GM12878 (cell line): ENCODE results near the gene HS3ST1. TPM values are rescaled to one million over a fixed set of nuclear protein-coding genes. Genes with fewer than 3 reads are reported as not detected.

Source experiments
- ATAC-seq: fragments of 200-7000 bp; cut with Tn5 transposase; 3 replicates; pipeline ENCODE4 v1.9.1; 2020; ENCODE audit warnings: mild to moderate bottlenecking, moderate library complexity
- BruUV-seq: library from RNA; stranded (reverse); fragments of 400-500 nt; replicated peaks from 2 replicates; lab custom pipeline; 2021; lab: Mats Ljungman, UMichigan
- CTCF ChIA-PET: fragments of 300-600 bp; sonication (Branson Sonifier 250); formaldehyde crosslinking; extraction: SDS; loops from one replicate; lab custom pipeline; 2021; ENCODE audit warnings: inconsistent platforms; lab: Yijun Ruan, JAX
- POLR2A ChIA-PET: fragments of 350-600 bp; formaldehyde crosslinking; extraction: SDS; loops from one replicate; lab custom pipeline; 2021; ENCODE audit warnings: inconsistent platforms; lab: Charles Lee
- RAD21 ChIA-PET: fragments of 300-600 bp; sonication (Branson Sonifier 250); formaldehyde crosslinking; loops from one replicate; lab custom pipeline; 2023; ENCODE audit warnings: antibody characterized with exemption; ENCODE audit not compliant: unreplicated experiment; lab: Charles Lee
- SMC1A ChIA-PET: fragments of 300-600 bp; sonication (Branson Sonifier 250); formaldehyde crosslinking; loops from one replicate; lab custom pipeline; 2023; ENCODE audit not compliant: unreplicated experiment, uncharacterized antibody; lab: Charles Lee
- DNase-seq: peaks from one replicate; pipeline ENCODE4 v3.0.0-alpha.2; 2011; ENCODE audit warnings: low read depth, low spot score
- FAIRE-seq: peaks from 3 replicates; lab custom pipeline; 2011; peaks lifted over from hg19 to GRCh38; lab: Jason Lieb, UNC
- H2AFZ ChIP-seq: 2 replicates; pipeline ENCODE4 v1.6.0; 2011; ENCODE audit warnings: low read depth, low read length, control low read depth; ENCODE audit not compliant: control insufficient read depth
- H3K27ac ChIP-seq: 2 replicates; pipeline ENCODE4 v1.5.1; 2011; ENCODE audit warnings: control low read depth; ENCODE audit not compliant: control insufficient read depth, insufficient read depth
- H3K27me3 ChIP-seq, 2 experiments: replicated peaks in 1 of 2; 2 replicates each; pipeline versions ENCODE4 v1.6.0 to v1.6.1; 2011; ENCODE audit warnings: low read length in 1 of 2; ENCODE audit not compliant: control insufficient read depth in 2 of 2, insufficient read depth in 2 of 2
- H3K36me3 ChIP-seq, 2 experiments: 2 replicates each; pipeline ENCODE4 v1.5.1; 2011; ENCODE audit warnings: low read length in 1 of 2; ENCODE audit not compliant: control insufficient read depth in 2 of 2, insufficient read depth in 2 of 2
- H3K4me1 ChIP-seq: 2 replicates; pipeline ENCODE4 v1.6.1; 2011; ENCODE audit warnings: mild to moderate bottlenecking, low read length, moderate library complexity, mixed read lengths; ENCODE audit not compliant: control insufficient read depth, insufficient read depth
- H3K4me2 ChIP-seq: 2 replicates; pipeline ENCODE4 v1.6.0; 2011; ENCODE audit warnings: control low read depth; ENCODE audit not compliant: control insufficient read depth, insufficient read depth
- H3K4me3 ChIP-seq: fragments of 200-600 bp; sonication (generic); 2 replicates; pipeline ENCODE4 v1.5.1; 2016
- H3K79me2 ChIP-seq: 2 replicates; pipeline ENCODE4 v1.6.0; 2011; ENCODE audit warnings: low read length; ENCODE audit not compliant: control insufficient read depth, insufficient read depth
- H3K9ac ChIP-seq: 2 replicates; pipeline ENCODE4 v1.8.0; 2011; ENCODE audit warnings: low read length, control low read depth, mixed read lengths; ENCODE audit not compliant: control insufficient read depth, insufficient read depth
- H3K9me3 ChIP-seq: replicated peaks from 3 replicates; pipeline ENCODE4 v1.5.1; 2011; ENCODE audit warnings: mild to moderate bottlenecking, low read length; ENCODE audit not compliant: control insufficient read depth, insufficient read depth
- H4K20me1 ChIP-seq: 2 replicates; pipeline ENCODE4 v1.6.0; 2011; ENCODE audit not compliant: control insufficient read depth, insufficient read depth
- CREB1 ChIP-seq: IDR thresholded peaks from 2 replicates; pipeline ENCODE4 v1.6.1; 2012; ENCODE audit warnings: low read depth, mild to moderate bottlenecking, inconsistent platforms
- GATAD2B ChIP-seq: fragments of 450-650 bp; conservative IDR thresholded peaks from 2 replicates; pipeline ENCODE4 v1.6.1; 2017; ENCODE audit warnings: low read depth, mild to moderate bottlenecking, moderate library complexity
- JUNB ChIP-seq: IDR thresholded peaks from 2 replicates; pipeline ENCODE4 v1.6.1; 2016; ENCODE audit warnings: antibody characterized with exemption, mild to moderate bottlenecking
- MEF2A ChIP-seq: IDR thresholded peaks from 2 replicates; pipeline ENCODE4 v1.6.1; 2011; ENCODE audit warnings: low read depth, mild to moderate bottlenecking, low read length, moderate library complexity; ENCODE audit not compliant: insufficient read depth
- NFIC ChIP-seq: IDR thresholded peaks from 2 replicates; pipeline ENCODE4 v1.6.1; 2012; ENCODE audit warnings: low read depth, mild to moderate bottlenecking, inconsistent platforms, low read length, moderate library complexity
- RFX5 ChIP-seq: IDR thresholded peaks from 2 replicates; pipeline ENCODE4 v1.6.1; 2011; ENCODE audit warnings: low read depth, low read length, improper control_type of control experiment
- SPI1 ChIP-seq: IDR thresholded peaks from 2 replicates; pipeline ENCODE4 v1.6.1; 2011; ENCODE audit warnings: low read depth, mild to moderate bottlenecking, low read length, moderate library complexity, borderline replicate concordance; ENCODE audit not compliant: insufficient read depth
- ZBED1 ChIP-seq: IDR thresholded peaks from 2 replicates; pipeline ENCODE4 v1.6.1; 2016; ENCODE audit warnings: borderline replicate concordance
- WGBS: methylation state at CpG from one replicate; pipeline ENCODE4 v1.1.6; 2016; ENCODE audit warnings: low lambda C conversion rate; ENCODE audit not compliant: insufficient replicate concordance, insufficient coverage; ENCODE audit errors: missing lambda C conversion rate; 5-methylcytosine and 5-hydroxymethylcytosine counted together
- in situ Hi-C: fragments of 300-500 bp; cut with MboI; formaldehyde crosslinking; loops from 9 replicates; pipeline ENCODE4 v1.14.3; 2018; ENCODE audit warnings: mixed read lengths
- intact Hi-C: fragments of 100-400 bp; cut with micrococcal nuclease; formaldehyde crosslinking; loops from one replicate; pipeline ENCODE4 v1.14.2; 2022; ENCODE audit not compliant: unreplicated experiment
- polyA plus RNA-seq, 11 experiments: library from polyadenylated mRNA; depleted of rRNA in 4 of 11; unstranded in 6 of 11; stranded (reverse) in 5 of 11; fragments of >200 nt; fragmentation: Nextera tagmentation in 4 of 11; fragmentation: Illumina TruSeq in 1 of 11; extraction: Ambion mirVana in 4 of 11; extraction: Trizol in 1 of 11; gene quantifications; 1 replicate in 1 of 11; 2 replicates in 10 of 11; pipeline versions ENCODE4 v1.2.1 to v1.2.3, GENCODE V29; 2011 to 2016; ENCODE audit warnings: inconsistent platforms in 2 of 11, missing spikeins in 2 of 11, low read depth in 1 of 11
- total RNA-seq, 4 experiments: library from RNA; depleted of rRNA in 3 of 4; stranded (reverse); fragments of >200 nt in 3 of 4; fragmentation: Illumina TruSeq in 1 of 4; extraction: Trizol in 1 of 4; gene quantifications; 2 replicates each; pipeline versions ENCODE4 v1.2.1 to v1.2.3, GENCODE V29; 2013 to 2021

HS3ST1 gene
- total and polyA plus RNA-seq, 10 of the 15 experiments (the other 5 are each of a cell fraction or from before 2014, with no cell fraction given), result 0.03 to 0.65 (median 0.13) TPM

- ChIA-PET RAD21 (interaction anchor here (0.6 kb wide), 1 partner anchor 8 kb away, joined by 7 read pairs; no protein-coding TSS in a partner anchor), POLR2A (interaction anchor here (0.5 to 0.6 kb wide), 2 partner anchors 142 to 179 kb away, joined by 3 to 4 read pairs; no protein-coding TSS in a partner anchor), CTCF (interaction anchor here (0.6 to 2.0 kb wide), 3 partner anchors 9 to 172 kb away, joined by 3 to 7 read pairs (median 3); no protein-coding TSS in a partner anchor), SMC1A (interaction anchor here (1.1 kb wide), 1 partner anchor 792 kb away, joined by 3 read pairs; no protein-coding TSS in a partner anchor)
- FAIRE-seq (peak; percentile 71), ATAC-seq (peak; percentile 69), DNase-seq (no peak)
- Histone ChIP-seq H4K20me1 (no peaks in the 10 kb centered on the region), H3K4me3 (no peak overlapping the region), H3K9me3 (no peaks in the 10 kb centered on the region), H2AFZ (peak overlapping the region; percentile 14; the same call in 1 of the 2 replicates), H3K36me3 (no peaks in the 10 kb centered on the region), H3K4me1 (peaks cover 22% of the 10 kb centered on the region), H3K79me2 (no peaks in the 10 kb centered on the region), H3K4me2 (peak overlapping the region; percentile 76), H3K27me3 (no peaks in the 10 kb centered on the region; a peak in 1 of 4 replicates), H3K27ac (peak overlapping the region; percentile 62), H3K9ac (peak overlapping the region; percentile 9; the same call in 1 of the 2 replicates)
- no TSS peak for BruUV-seq
- in situ Hi-C loops, result no loop called here
- TF ChIP-seq SPI1, result no peak
- 0 out of 2 replicates have a peak, but pooled peaks have one; percentile 23 for TF ChIP-seq CREB1
- TF ChIP-seq GATAD2B, result no peak
- TF ChIP-seq ZBED1, result no peak
- TF ChIP-seq RFX5, result 0 out of 2 replicates have a peak, but pooled peaks have one; percentile 10
- peak; percentile 64; the same call in 1 of the 2 replicates for TF ChIP-seq MEF2A
- TF ChIP-seq NFIC, result peak; percentile 64
- TF ChIP-seq JUNB, result peak; percentile 70
- 2% methylated on average over 3 of the region's 3 CpGs for WGBS
- intact Hi-C loops, result no loop called here
Measured at GRCh38 chr4:11415409-11416070, 13.2 kb downstream of the HS3ST1 start.
